ENCODE results near the gene SFT2D1.

The SFT2D1 gene

DNA sequence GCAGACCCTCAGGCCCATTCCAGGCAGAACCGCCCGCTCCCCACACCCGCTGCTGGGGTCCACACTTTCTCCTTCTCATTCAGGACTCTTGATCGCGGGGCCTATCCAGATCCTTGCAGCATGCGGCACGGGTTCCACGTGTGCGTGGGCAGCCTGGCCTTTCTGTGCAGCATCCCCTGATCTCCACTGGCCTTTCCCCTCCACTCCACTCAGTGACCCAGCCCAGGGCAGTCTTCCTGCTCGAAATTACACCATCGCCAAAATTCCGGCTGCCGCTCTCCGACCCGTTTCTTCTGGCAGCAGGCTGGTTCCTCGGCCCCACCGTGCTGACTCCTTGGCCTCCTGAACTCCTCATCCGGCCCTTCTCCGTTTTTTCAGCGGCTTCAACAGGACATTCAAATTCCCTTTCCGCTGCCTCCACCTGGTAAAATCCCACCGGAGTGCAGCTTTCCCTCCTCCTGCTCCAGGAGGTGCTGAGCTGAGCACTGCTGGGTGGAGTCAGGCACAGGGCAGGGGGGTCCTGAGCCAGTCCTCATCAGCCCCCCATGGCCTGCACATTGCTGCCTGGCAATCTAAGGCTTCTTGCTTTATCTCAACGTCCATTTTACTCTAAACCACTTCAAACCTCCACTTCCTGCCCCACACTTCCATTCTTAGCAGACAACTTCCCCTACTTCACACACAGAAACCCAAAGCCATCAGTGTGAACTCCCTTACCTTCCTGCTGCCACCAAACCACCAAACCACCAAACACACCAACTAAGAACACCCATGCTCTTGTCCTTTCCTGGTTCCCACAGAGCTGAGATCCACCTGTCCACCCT, 9.0 kb downstream of the SFT2D1 start:
- DNase-seq: no peak

DNA sequence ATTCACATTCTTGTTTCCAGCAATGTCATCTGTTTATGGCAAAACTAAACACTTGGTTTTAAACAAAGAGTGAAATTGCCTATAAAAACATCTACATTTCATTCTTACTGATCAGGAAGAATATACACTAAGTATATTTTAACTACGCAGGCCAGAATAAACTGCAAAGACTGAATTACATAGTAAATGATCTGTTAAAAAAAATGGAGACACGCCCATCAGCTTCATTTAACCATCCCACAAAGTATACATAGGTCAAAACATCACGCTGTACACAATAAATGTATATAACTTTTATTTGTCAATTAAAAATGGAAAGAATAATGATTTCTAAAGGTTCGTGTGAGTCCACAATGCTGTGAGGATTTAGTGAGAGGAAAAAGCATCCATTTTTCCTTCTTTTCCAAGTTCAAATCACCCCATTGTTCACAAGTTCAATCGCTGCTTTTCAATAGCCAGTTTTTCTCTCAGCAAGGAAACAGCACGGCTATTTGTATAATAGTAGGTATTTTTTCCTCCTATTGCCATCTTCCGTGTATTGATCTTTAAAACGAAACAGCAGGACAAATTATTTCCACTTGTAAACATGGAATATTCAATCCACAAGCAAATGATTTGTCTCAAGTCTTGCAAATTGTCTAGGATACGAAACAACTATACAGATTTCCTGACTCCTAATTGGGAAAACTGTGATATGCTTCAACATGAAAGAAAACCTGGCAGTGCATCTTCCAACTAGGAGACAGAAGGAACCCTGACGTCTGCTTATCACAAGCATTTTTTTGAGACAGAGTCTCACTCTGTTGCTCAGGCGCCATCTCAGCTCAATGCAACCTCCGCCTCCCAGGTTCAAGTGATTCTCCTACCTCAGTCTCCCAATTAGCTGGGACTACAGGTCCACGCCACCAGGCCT, 10.6 kb downstream of the SFT2D1 start:
- no peak for DNase-seq

DNA sequence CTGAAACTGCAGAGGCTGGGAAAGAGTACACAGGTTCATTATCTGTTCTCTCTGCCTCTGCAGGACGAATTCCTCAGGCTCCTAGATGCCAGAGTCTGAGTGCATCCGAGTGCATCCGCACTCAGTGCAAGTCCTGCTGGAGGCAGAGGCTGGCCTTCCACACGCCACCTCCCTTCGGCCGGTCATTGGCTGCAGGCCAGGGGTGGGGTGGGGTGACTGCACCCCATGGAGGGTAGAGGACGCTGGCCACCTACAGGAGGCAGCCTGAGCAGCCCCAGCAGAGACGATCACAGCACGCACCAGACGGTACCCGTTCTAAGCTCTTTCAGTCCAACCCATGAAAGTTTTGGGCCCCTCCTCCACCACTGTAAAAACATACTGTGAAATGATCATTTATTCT, 11.7 kb downstream of the SFT2D1 start:
- DNase-seq: no peak

DNA sequence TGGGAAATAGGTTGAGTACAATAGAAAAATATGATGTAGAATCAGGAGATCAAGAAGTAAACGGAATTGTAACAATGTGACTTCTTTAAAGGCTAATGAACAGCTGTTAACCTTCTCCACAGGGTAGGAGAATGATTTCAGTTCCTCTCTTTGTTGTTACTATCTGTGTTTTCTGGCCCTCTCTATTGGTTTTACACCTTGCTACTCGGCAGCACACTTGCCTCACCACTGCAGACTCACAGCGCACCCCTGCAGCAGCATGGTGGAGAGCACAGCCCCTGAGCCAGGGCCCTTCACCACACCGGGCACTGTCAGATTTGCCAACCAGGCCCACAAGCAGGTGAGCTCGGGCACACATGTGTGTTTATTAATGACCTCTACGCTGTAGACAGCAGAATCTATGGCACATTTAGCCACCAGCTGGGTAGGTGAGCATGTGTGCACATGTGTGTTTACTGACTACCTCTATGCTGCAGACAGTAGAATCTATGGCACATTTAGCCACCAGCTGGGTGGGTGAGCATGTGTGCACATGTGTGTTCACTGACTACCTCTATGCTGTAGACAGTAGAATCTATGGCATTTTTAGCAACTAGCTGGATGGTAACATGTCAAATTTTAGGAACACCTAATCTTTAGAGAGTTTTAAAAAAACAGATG, 16.8 kb downstream of the SFT2D1 start:
- DNase-seq: no peak

DNA sequence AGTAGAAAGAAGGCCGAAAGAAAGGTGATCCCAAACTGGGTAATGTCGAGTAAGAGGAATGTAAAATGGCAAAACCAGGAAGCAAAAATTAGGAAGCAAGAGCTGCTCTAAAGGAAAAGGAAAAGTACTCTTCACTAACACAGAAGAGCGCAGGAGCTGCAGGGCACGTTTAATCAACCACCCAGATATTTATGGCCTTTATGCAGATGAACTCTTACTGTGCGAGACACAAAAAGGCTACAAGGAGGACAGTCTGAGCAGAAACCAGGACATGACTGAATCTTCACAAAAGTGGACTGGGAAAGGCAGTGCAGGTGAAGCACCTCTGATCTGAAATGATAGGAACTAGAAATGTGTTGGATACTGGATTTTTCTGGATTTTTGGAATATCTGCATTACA, 18.9 kb downstream of the SFT2D1 start:
- DNase-seq: no peak

DNA sequence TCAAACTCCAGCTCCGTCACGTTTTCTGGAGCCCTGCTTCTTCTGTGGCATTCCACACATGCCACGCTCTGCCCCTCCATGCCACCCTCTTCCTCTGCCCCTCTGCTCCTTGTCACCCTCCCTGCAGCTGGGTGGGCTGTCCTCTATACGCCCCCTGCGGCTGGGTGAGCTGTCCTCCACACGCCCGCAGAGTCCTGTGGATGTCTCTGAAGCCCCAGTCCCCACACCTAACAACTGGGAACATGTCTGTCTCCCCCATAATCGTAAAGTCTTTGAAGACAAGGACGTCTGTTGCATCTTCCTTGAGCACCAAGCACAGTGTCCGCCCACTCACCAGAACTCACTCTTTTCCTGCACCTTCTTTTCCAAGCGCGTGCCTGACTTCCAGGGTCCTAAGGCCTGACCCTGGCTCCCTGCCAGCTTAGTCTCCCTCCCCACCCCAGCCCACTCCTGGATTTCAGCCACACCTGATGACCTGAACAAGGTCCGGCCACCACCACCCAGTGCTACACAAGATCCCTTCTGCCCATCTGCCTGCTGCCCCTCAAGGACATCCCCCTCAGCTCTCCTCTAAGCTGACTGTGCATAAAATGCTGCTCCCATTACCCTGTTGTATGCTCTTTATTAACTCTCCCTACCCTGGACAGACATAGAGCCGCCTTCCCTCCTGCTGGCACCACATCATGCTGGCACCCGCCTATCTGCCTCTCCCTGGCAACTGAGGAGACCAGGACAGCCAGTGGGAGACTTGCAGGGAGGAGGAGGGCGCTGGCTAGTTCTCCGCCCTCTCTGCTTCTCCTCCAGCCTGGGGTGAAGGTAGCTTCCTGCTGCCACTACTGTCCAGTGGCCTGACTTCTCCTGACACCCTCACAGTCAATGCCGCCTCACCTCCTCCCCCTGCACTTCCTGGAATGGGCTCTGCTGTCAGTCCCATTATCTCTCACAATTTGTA, 23.4 kb downstream of the SFT2D1 start:
- DNase-seq: no peak

DNA sequence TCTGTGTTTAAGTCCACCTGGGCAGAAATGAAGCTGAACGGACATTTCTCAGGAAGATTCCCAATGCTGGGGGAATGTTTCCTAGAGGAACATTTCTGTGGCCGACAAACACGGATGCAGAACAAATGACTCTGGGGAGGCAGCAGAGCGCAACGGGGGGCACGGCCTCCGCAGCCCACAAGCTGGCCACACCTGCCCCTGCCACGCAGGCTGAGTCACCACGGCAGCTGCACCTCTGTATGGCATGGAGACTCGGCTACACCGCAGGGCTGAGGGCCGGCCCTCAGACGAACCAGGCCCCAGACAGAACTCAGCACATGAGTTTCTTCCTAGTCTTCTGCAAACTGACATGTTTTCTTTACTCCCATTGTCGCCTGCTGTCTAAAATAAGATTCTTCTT, 24.1 kb downstream of the SFT2D1 start:
- DNase-seq: no peak

DNA sequence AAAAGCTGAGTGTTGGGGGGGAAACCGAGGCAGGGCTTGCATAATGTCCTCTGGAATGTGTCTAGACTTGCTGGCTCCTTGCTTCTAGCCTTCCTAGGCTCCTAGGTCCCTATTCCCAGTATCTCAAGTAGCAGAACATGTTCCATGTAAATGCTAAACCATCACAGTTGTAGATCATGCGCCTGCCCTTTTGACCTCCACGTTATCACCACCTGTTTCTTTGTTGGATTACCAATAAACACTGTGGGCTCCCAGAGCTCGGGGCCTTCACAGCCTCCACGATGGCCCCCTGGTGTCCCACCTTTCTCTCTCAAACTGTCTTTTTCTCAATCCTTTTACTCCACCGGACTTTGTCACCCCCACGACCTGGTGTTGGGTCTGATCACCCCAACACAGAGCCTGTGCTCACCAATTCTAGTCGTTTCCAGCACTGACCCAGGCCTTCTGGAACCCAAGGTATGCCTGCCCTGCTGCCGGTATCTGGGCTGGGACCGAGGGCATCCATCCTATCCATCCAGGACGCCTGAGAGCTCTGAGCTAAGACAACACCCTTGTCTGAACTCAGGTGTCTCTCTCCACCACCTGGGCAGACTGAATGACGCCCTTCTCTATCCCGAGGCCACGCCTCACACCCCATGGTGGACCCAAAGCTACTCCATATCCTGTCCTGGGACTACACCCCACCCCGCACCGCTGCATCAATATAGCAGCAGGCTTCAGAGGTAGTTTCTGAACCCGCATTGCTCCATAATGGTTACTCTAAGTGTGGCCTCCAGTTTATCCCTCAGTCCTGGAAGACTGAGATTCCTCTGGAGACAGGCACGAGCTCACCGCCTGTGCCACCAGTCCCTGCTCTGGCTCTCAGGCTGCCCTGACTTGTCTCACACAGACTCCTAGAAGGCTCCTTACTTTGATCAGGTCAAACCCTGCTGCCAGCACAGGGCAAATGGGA, 24.8 kb downstream of the SFT2D1 start:
- DNase-seq: no peak

DNA sequence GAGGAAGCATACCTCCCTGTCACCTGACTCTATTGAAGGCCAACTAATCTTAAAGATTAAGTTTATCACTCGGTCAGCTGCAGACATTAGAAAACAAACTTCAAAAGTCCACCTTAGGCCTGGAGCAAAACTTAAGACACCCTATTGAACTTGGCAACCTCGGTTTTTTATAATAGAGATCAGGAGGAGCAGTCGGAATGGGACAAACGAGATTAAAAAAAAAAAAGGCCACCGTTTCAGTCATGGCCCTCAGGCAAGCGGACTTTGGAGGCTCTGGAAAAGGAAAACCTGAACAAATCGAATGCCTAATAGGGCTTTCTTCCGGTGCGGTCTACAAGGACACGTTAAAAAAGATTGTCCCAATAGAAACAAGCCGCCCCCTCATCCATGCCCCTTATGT, 26.9 kb downstream of the SFT2D1 start:
- DNase-seq: no peak

DNA sequence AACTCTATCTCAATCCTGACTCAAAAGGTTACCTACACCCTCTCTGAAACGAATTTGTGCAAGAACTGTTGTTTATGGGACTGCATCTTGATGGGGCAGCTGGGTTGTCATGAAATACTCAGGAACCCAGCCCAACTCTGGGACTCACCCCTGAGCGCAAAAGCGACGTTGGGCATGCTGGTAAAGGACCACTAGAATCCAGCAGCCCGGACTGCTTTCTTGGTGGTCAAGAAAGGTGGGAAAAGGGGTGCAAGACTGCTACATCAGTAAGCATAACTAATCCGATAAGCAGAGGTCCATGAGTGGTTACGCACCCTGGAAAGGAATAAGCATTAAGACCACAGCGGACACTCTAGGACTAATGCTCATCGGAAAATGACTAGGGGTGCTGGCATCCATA, 27.9 kb downstream of the SFT2D1 start:
- no peak for DNase-seq

DNA sequence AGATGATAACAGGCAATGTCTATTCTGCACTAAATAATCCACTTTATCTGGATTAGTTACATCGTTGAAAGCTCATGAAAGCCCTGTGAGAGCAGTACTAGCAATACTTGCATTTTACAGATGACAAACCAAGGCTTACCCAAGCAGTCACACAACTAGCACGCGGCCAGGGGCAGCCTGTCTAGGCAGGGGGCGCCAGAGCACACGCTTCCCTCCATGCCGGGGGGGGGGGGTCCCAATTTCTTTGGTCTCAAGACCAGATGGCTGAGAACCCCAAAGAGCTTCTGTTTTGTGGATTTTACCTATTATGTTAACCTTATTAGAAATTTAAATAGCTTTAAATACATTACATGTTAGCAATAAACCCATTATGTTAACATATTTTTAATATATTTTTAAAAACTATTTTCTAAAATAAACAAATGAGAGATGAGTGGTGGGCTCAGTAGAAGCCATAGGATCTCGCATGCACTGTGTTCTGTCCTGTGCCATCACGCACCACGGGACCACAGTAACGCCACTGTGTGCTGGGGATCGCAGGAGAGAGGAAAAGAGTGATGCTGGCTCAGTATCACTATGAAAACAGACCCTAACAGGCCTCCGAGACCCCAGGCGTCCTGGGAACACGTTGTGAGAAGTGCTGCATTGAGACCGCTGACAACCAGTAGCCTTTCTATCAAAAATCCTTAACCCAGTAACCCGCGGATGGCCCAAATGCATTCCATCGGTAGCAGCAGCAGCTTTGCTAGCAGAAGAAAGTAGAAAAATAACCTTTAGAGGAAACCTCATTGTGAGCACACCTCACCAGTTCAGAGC, 28.9 kb downstream of the SFT2D1 start:
- DNase-seq: no peak

DNA sequence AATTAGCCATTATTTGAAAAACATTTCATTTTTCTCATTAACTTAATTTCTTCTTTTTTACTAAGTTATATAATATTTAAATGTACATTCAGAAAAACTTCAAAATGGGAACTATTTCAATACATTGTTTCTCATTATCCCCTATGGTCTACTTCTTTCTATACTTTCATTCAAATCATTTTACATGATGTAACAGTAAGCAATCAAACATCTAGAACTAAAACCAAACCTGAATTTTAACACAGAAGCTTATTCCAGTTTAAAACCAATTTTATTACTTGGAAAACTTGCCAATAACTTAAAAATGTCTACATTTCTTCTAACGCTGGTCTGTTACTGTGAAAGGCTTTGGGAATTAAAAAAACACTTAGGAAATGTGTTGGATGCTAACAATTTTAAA, 29.5 kb downstream of the SFT2D1 start:
- no peak for DNase-seq

DNA sequence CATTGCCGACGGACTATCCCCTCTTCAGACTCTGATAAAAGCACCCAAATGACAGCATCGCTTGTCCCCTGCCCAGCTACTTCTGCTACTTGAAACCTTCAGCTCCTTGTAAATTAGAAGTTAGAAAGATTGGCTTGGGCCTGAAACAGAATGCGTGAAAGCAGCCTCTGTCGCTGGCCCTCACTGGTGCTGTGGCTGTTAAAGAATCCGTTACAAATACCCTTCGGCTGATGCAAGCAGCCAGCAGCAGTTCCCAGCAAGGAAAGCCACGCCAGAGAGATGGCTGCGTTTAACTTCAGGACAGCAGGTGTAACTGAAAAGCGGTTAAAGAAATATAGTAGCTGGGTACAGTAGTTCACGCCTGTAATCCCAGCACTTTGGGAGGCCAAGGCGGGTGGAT, 31.7 kb downstream of the SFT2D1 start:
- no peak for DNase-seq

DNA sequence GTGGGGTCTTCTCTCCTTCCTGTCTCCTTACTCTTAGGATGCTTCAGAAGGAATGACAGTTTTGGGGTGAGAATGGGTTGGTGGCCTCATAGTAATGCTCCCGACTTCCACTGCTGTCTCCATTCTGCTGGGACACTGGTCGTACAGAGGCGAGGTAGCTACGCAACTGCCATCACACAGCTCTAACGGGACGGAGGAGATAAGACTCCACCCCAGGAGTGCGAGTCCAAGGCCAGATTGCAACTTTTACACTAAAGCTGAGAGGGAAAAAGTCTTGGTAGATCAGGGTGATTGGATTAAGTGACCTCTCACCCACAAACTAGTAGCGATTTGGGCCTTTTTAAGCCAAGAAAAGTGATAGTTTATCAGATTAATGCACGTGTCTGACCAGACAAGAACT, 32.4 kb downstream of the SFT2D1 start:
- DNase-seq: no peak

DNA sequence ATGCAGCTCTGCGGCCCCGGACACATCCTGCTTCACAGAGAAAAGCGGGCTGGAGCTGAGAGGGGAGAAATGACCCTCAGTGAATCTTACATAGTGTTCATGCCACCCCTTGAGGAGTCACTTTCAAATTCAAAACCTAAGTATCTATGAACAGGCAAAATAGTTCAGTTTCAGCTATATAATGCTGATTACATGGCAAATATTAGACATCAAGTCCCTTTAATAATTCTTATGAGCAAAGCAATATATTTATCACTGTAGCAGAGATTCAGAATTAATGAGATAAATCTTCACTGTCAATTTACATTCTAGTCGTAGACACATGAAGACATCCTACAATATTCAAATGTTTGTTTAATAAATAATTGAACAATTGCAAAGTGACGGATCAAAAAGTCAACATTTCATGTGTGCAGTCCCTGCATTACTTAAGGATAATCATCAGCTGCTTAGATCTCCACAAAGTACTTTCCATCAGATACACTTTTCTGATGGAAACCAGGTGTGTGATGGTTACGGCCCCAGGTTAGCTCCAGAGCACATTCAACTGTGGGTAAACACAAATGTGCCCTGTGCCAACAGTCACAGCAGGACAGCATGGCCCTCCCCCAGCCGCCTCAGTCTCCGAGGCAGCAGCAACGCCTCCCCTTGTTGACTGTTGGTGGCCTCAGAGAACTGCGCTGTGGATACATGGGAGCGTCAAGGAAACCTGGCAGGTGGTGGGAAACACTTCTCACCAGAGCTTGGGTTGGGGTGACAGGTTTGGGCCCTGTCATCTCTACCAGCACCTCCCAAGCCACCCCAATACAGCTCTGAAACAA, 33.4 kb downstream of the SFT2D1 start:
- DNase-seq: no peak

DNA sequence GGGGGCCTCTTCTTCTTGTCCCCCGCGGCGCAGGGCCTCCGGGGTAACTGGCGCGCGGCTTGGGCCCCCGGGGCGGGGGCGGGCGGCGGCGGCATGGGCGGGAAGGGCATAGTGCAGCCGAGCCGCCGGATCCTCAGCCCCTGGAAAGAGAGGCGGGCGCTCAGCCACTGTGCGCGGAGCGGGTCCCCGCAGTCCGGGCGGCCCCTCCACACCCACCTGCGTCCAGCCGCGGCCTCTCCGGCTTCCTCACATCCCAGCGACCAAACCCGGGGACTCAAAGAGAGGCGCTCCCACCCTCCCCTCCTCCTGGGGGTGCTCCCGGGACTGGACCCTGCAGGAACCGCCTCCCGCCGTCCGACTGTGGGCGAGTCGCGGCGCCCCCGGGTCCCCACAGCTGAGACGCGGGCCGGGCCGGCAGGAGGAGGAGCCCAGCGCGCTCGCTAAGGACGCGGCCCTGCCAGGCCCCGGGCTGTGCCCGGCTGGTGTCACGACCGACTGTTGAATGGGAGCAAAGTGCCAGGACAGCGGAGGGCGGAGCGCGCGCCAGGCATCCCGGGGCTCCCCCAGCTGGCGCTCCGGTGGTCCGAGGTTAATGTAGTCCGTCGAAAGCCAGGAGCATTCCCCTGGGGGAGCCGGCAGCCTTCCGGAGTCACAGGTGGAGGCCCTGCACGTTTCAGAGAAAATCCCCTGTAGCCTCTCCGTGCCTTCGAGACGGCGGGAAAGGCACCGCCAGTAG, 34.1 kb downstream of the SFT2D1 start, which contains the start of gene PRR18:
PRR18 (minus strand) TSS at position 360 of the 736 bp plus-strand sequence; CDS start at position 110, 250 bp downstream.
- no peak for DNase-seq

DNA sequence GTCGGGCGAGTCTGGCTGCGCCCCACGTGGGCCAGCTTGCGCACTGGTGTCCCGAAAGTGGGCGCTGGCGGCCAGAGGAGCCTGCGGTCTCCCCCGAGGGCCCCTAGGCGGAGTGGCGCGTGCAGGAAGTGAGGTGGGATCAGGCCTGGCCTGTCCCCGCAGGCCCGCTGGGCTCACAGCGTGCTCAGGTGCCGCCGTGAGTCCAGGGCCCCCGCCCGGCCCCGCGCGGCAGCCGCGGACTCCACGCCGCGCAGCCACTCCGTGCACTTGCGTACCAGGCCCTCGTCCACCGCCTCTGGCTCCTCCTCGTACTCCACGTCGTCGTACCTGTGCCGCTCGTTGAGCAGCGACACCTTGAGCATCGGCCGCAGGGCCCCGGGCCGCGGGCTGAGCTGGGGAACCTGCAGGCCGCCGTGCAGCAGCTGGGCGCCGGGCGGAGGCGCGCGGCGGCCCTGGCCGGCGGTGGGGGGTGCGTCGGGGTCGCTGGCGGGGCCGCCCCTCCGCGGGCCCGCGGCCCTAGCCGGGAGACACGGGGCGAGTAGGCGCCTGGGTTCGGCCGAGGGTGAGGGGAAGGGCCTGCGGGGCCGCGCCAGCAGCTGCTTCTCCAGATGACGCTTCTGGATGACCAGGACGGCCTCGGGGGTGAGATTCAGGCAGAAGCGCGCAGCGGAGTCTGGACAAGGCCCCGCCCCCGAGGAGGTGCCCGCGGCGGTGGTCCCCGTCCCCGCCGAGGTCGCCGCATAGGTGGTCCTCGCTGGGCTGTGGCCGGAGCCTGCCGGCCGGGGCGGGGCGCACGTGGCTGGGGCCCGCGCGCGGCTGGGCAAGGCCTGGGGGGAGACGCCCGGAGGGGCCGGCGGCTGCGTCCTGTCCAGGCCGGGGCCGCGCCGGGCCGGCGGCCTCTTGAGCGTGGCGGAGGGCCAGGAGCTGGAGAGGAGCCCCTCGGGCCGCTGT, 35.0 kb downstream of the SFT2D1 start:
- no peak for DNase-seq
